OCI-LY3 (cell line): Measurements from ENCODE around the gene ENPEP.
A peak's percentile ranks its signal among the peaks of the same experiment; 100 is the strongest.

Experiments used
- H2AFZ ChIP-seq: fragments of 200-600, 300-600 bp; shearing (Covaris generic); 2 replicates; pipeline ENCODE4 v1.6.0; 2014; ENCODE audit warnings: antibody characterized with exemption, low read depth, low read length
- H3K27ac ChIP-seq: fragments of 200-600, 300-600 bp; sonication (generic); 2 replicates; pipeline ENCODE4 v1.5.1; 2014; ENCODE audit warnings: mild to moderate bottlenecking, low read length, moderate library complexity, mixed read lengths
- H3K27me3 ChIP-seq: fragments of 200-600, 300-600 bp; sonication (generic); 2 replicates; pipeline ENCODE4 v1.6.1; 2014; ENCODE audit warnings: low read depth, low read length, mixed read lengths
- H3K36me3 ChIP-seq: fragments of 200-600, 300-600 bp; sonication (generic); replicated peaks from 2 replicates; pipeline ENCODE3; 2014; ENCODE audit warnings: low read depth, low read length, mixed read lengths
- H3K4me1 ChIP-seq: fragments of 300-600, 200-600 bp; sonication (generic); 2 replicates; pipeline ENCODE4 v1.6.1; 2014; ENCODE audit warnings: low read length, mixed read lengths
- H3K4me2 ChIP-seq: fragments of 200-600, 300-600 bp; sonication (generic); 2 replicates; pipeline ENCODE4 v1.6.1; 2014; ENCODE audit warnings: low read length, mixed read lengths
- H3K4me3 ChIP-seq: fragments of 300-600, 200-600 bp; sonication (generic); 2 replicates; pipeline ENCODE4 v1.5.1; 2014; ENCODE audit warnings: antibody characterized with exemption, mild to moderate bottlenecking, low read length, moderate library complexity
- H3K79me2 ChIP-seq: fragments of 300-600, 200-600 bp; shearing (Covaris generic); 2 replicates; pipeline ENCODE4 v1.6.1; 2014; ENCODE audit warnings: mild to moderate bottlenecking, low read length, mixed read lengths
- H3K9ac ChIP-seq: fragments of 300-600, 200-600 bp; shearing (Covaris generic); 2 replicates; pipeline ENCODE4 v1.6.0; 2014; ENCODE audit warnings: mild to moderate bottlenecking, low read length, moderate library complexity
- H3K9me3 ChIP-seq: fragments of 200-600, 300-600 bp; shearing (Covaris generic); 2 replicates; pipeline ENCODE4 v1.6.1; 2014; ENCODE audit warnings: low read length, mixed read lengths; ENCODE audit not compliant: insufficient read depth
- H4K20me1 ChIP-seq: fragments of 200-600, 300-600 bp; sonication (generic); 2 replicates; pipeline ENCODE4 v1.6.1; 2016; ENCODE audit warnings: low read length, mixed read lengths; ENCODE audit not compliant: insufficient read depth
- EZH2phosphoT487 ChIP-seq: fragments of 200-600 bp; shearing (Covaris generic); IDR thresholded peaks from 2 replicates; pipeline ENCODE4 v1.6.1; 2018; ENCODE audit warnings: antibody characterized with exemption, mixed run types, low read depth
- TF ChIP-seq, protein P1 (sequence below): fragments of 200-600, 300-600 bp; sonication (generic); IDR thresholded peaks from 2 replicates; pipeline ENCODE4 v1.5.1; 2014; ENCODE audit warnings: antibody characterized with exemption, low read length, low read depth

The ENPEP gene

DNA sequence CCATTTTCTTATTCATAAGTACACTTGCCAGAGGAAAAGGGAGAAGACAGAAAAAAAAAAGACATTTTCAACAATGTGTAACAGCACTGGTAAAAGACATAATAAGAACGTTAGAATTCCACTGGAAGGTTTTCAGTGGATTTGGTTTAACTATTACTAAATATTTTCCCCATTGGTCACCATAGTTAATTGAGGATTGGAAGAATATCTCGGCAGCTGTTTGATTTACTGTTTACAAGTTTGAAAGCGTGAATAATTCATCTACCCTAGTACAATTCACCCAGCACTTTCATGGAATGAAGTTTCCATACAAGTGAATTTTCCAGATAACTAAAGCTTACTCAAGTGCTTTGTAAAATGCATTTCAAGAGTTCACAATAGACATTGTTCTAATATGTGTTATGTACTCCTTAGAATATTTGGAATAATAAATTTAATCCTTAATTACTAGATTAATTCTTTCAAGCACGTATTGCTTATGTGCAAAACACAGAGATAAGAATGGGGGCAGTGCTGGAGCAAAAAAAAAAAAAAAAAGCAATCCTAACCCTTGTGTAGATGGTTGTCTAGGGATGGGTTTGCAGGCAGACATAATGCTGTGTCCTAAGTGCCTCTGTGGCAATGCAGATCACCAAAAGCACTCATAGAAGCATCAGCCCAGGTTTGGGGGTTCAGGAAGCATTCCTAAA lies 57.1 kb downstream of the ENPEP start:
- H3K36me3 ChIP-seq: no peaks in the 10 kb centered on the region
- peak overlapping the region; percentile 24; the same call in 1 of the 2 replicates for H3K4me2 ChIP-seq
- H3K27me3 ChIP-seq: no peaks in the 10 kb centered on the region
- H3K4me1 ChIP-seq: no peaks in the 10 kb centered on the region
- no peak overlapping the region for H3K4me3 ChIP-seq
- TF ChIP-seq, protein P1, sequence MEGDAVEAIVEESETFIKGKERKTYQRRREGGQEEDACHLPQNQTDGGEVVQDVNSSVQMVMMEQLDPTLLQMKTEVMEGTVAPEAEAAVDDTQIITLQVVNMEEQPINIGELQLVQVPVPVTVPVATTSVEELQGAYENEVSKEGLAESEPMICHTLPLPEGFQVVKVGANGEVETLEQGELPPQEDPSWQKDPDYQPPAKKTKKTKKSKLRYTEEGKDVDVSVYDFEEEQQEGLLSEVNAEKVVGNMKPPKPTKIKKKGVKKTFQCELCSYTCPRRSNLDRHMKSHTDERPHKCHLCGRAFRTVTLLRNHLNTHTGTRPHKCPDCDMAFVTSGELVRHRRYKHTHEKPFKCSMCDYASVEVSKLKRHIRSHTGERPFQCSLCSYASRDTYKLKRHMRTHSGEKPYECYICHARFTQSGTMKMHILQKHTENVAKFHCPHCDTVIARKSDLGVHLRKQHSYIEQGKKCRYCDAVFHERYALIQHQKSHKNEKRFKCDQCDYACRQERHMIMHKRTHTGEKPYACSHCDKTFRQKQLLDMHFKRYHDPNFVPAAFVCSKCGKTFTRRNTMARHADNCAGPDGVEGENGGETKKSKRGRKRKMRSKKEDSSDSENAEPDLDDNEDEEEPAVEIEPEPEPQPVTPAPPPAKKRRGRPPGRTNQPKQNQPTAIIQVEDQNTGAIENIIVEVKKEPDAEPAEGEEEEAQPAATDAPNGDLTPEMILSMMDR: no peak
- no peak for TF ChIP-seq EZH2phosphoT487
- no peak overlapping the region for H3K9ac ChIP-seq
- no peak overlapping the region for H3K27ac ChIP-seq
- no peaks in the 10 kb centered on the region for H4K20me1 ChIP-seq
- H3K9me3 ChIP-seq: no peaks in the 10 kb centered on the region
- 0 out of 2 replicates have a peak overlapping the region, but pooled peaks have one; percentile 21 for H2AFZ ChIP-seq
- H3K79me2 ChIP-seq: no peaks in the 10 kb centered on the region

- Histone ChIP-seq H4K20me1 (no peaks in the 10 kb centered on the region), H3K9me3 (no peaks in the 10 kb centered on the region), H3K4me2 (peak overlapping the region; percentile 24; the same call in 1 of the 2 replicates), H3K79me2 (no peaks in the 10 kb centered on the region), H2AFZ (0 out of 2 replicates have a peak overlapping the region, but pooled peaks have one; percentile 21), H3K4me1 (no peaks in the 10 kb centered on the region), H3K27ac (no peak overlapping the region), H3K9ac (no peak overlapping the region), H3K4me3 (no peak overlapping the region), H3K27me3 (no peaks in the 10 kb centered on the region), H3K36me3 (no peaks in the 10 kb centered on the region)
- TF ChIP-seq, protein P1: no peak
- no peak for TF ChIP-seq EZH2phosphoT487
Observed at GRCh38 chr4:110533590-110533910, 57.6 kb downstream of the ENPEP start.

- Histone ChIP-seq H3K27me3 (no peaks in the 10 kb centered on the region), H4K20me1 (no peaks in the 10 kb centered on the region), H3K4me1 (no peaks in the 10 kb centered on the region), H2AFZ (no peak overlapping the region), H3K9me3 (no peaks in the 10 kb centered on the region), H3K4me2 (no peak overlapping the region; the same call in 1 of the 2 replicates), H3K27ac (no peak overlapping the region), H3K4me3 (no peak overlapping the region), H3K36me3 (no peaks in the 10 kb centered on the region), H3K79me2 (no peaks in the 10 kb centered on the region), H3K9ac (no peak overlapping the region)
- TF ChIP-seq EZH2phosphoT487: no peak
- TF ChIP-seq, protein P1: no peak
Observed at GRCh38 chr4:110533940-110534339, 58.0 kb downstream of the ENPEP start.

- no peak overlapping the region for H3K4me2 ChIP-seq
- H3K27me3 ChIP-seq: no peaks in the 10 kb centered on the region
- H3K4me3 ChIP-seq: no peak overlapping the region
- H3K4me1 ChIP-seq: peaks cover 4% of the 10 kb centered on the region
- no peak overlapping the region for H2AFZ ChIP-seq
- no peaks in the 10 kb centered on the region for H3K9me3 ChIP-seq
- H3K79me2 ChIP-seq: no peaks in the 10 kb centered on the region
- H3K27ac ChIP-seq: no peak overlapping the region
- TF ChIP-seq, protein P1: no peak
- TF ChIP-seq EZH2phosphoT487: no peak
- H3K9ac ChIP-seq: no peak overlapping the region
- no peaks in the 10 kb centered on the region for H4K20me1 ChIP-seq
- no peaks in the 10 kb centered on the region for H3K36me3 ChIP-seq
Observed at GRCh38 chr4:110540581-110540980, 64.6 kb downstream of the ENPEP start.
